Mammary epithelial cell (primary cell): ENCODE data around the gene INTS3.

ENCODE experiments used
- CTCF ChIP-seq, 2 donors: IDR thresholded peaks in 1 of 2; conservative IDR thresholded peaks in 1 of 2; 2 replicates each; pipeline ENCODE4 v1.5.1; 2011 to 2012; ENCODE audit warnings: inconsistent platforms in 2 of 2, low read length in 2 of 2, mild to moderate bottlenecking in 2 of 2, control low read depth in 1 of 2, low read depth in 1 of 2; ENCODE audit not compliant: insufficient read depth in 1 of 2; ENCODE audit errors: extremely low read depth in 1 of 2
- EZH2 ChIP-seq: IDR thresholded peaks from 2 replicates; pipeline ENCODE4 v1.6.1; 2012; ENCODE audit warnings: low read length, inconsistent platforms, borderline replicate concordance

DNA sequence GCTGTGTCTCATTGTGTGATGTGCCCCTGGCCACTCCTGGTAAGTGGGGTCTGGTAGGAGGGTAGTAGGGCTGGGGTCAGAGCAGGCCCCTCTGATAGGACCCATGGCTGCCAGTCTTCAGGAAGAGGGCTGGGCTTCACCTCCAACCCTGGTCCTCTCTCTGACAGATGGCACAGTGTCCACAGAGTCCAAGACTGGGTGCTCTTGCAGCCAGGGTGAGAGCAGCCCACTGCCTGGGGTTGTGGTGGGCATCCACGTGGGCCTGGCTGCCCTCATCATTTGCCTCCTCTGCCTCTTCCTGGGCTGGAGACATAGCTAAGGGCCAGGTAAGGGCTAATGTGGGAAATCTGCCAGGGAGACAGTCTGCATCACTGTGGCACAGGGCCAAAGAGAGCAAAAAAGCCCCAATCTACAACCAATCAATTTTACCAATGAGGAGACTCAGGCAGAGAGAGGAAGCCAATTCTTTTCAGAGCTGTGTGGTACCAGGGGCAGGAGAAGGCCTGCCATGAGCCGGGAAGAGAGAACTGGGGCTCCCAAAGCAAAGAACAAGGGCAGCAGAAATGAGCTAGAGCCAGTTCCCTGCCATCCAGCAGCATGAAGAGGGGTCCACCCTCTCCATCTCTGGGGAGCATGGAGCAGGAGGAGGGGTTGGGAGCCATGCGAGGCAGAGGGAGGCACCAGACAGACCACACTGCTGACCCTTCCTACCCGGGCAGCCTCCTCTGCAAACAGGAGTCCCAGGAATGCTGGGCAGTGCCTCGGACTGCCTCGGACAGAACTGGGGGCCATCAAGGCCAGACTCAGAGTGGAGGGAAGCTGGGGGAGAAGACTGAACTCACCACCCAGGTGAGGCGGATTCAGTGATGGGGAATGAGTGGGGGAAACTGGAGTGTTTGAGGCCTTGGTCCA is 74.2 kb downstream of the INTS3 start:
- TF ChIP-seq CTCF (conservative IDR thresholded peaks at IDR 0.05 in 1 of 2, IDR thresholded peaks at IDR 0.05 in 1 of 2; ENCODE audit: extremely low read depth in 1 of 2, insufficient read depth in 1 of 2, low read depth in 1 of 2, low read length in 2 of 2) (no peak), EZH2 (no peak)
